Measurements from ENCODE around the gene EFCAB6. TPM values are rescaled to one million over a fixed set of nuclear protein-coding genes. Genes with fewer than 3 reads are reported as not detected.

EFCAB6 gene
- total and polyA plus RNA-seq, 2 donors (not counting 3 experiments of a cell fraction or from before 2014, with no cell fraction given) = 0.07 to 0.31 TPM

DNA sequence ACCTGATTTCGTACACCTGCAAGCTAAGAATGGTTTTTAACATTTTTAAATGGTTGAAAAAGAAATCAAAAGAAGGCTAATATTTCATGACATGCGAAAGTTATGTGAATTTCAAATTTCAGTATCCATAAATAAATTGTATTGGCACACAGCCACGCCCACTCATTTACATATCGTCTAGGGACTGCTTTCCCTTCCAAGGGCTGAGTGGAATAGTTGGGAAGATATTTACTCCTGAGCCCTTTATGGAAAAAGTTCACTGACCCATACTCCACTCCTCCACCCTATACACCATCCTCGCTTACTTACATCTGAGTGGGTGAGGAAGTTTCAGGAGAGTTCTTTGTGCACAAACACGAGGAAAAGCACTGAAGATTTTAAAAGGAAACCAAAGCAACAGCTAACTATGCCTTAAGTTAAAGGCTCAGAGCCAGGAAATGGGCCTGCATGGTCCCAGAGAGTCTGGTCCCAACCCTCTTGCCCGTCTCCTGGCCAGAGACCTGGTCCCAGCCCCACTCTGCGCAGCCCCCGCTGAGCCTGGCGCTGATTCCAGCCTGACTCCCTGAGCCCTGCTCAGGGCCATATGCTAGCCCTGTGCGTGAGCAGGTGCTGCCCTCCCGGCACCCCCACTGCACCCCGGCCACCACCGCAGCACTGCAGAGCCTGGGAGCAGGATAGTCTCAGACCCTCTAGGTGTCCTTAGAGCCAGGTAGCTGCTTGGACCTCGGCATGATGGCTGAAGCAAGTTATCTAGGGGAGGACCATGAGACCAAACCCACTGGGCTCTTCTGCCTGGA lies 69.8 kb downstream of the EFCAB6 start:
- dilution Hi-C loops (cut with MboI; ENCODE audit: extremely low pct_ligation_motif_present, low sequenced_read_pairs) (no loop called here), intact Hi-C loops (cut with micrococcal nuclease) (no loop called here)
- no peak for FAIRE-seq
- Histone ChIP-seq H3K4me2 (ENCODE audit: insufficient read depth, low read length) (no peak overlapping the region), H3K4me1 (ENCODE audit: control insufficient read depth, extremely low read depth, insufficient read depth, low read length) (no peaks in the 10 kb centered on the region), H3K9ac (replicated peaks; ENCODE audit: extremely low read depth, insufficient read depth, low read length) (no peak overlapping the region), H3K4me3 (replicated peaks in 1 of 3; ENCODE audit: insufficient read depth in 1 of 3, low read depth in 1 of 3, low read length in 3 of 3) (no peak overlapping the region), H2AFZ (ENCODE audit: low read depth, low read length) (no peak overlapping the region), H3K27me3 (ENCODE audit: control insufficient read depth in 2 of 2, insufficient read depth in 2 of 2, low read length in 2 of 2) (no peaks in the 10 kb centered on the region), H4K20me1 (replicated peaks; ENCODE audit: control insufficient read depth, extremely low read depth, insufficient read depth, low read length) (no peaks in the 10 kb centered on the region), H3K9me3 (replicated peaks; ENCODE audit: control insufficient read depth, insufficient read depth, low read length) (no peaks in the 10 kb centered on the region), H3K27ac (ENCODE audit: insufficient read depth, low read depth, low read length) (no peak overlapping the region), H3K79me2 (ENCODE audit: control insufficient read depth, insufficient read depth, low read length) (no peaks in the 10 kb centered on the region), H3K36me3 (ENCODE audit: control insufficient read depth in 2 of 2, extremely low read depth in 1 of 2, insufficient read depth in 2 of 2, low read length in 2 of 2) (no peaks in the 10 kb centered on the region), H3K9me1 (replicated peaks; ENCODE audit: control insufficient read depth, extremely low read depth, insufficient read depth, low read length) (no peaks in the 10 kb centered on the region)
- BruUV-seq (replicated peaks) = no TSS peak
- TF ChIP-seq POLR2A (IDR thresholded peaks at IDR 0.05; ENCODE audit: low read depth, low read length) (no peak), POLR2AphosphoS5 (IDR thresholded peaks at IDR 0.05; ENCODE audit: insufficient read depth, low read depth, low read length) (no peak), EZH2 (IDR thresholded peaks at IDR 0.05; ENCODE audit: borderline replicate concordance, low read depth, low read length, severe bottlenecking) (no peak)
- POLR2A ChIA-PET = no interaction called here
- CTCF ChIA-PET = no interaction called here
- DNase-seq (ENCODE audit: low read depth, low spot score) = no peak

DNA sequence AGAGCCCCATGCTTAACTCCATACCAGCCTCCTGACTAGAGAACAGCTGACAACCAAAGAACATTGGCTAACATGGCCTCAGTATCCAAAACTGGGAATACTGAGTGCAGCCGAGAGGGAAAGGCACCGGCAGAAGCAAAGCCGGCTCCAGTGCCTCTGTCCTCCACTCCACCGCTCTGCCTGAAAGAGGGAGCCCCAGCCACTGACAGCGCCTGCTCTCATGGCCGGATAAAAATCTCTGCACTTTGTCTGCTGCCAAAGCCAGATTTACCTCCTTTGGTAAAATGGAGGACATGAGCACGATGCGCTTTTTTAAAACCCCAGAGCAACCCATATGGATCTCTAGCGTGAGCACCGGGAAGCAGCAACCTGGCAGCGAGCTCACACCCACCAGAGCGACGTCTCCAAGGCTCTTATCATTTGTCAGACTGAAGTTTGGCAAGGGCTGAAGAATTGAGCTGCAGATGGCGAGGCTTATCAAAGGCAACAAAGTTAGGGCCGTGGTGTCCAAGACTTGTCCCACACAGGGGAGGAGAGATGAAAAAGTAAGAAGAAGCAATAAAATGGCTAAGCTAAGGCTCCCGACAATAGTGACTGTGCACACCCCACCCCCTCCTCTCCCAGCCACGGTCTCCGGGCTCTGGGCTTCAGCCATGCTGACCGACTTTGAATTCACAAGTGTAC lies 71.4 kb downstream of the EFCAB6 start:
- H3K27ac ChIP-seq (ENCODE audit: insufficient read depth, low read depth, low read length) = no peak overlapping the region
- H3K4me2 ChIP-seq (ENCODE audit: insufficient read depth, low read length) = no peak overlapping the region
- no peak overlapping the region for H3K4me3 ChIP-seq (replicated peaks in 1 of 3; ENCODE audit: insufficient read depth in 1 of 3, low read depth in 1 of 3, low read length in 3 of 3)
- BruUV-seq (replicated peaks) = no TSS peak
- FAIRE-seq = no peak
- ChIA-PET CTCF (no interaction called here), POLR2A (no interaction called here)
- no peaks in the 10 kb centered on the region for H4K20me1 ChIP-seq (replicated peaks; ENCODE audit: control insufficient read depth, extremely low read depth, insufficient read depth, low read length)
- no peak overlapping the region for H2AFZ ChIP-seq (ENCODE audit: low read depth, low read length)
- H3K4me1 ChIP-seq (ENCODE audit: control insufficient read depth, extremely low read depth, insufficient read depth, low read length) = no peaks in the 10 kb centered on the region
- H3K27me3 ChIP-seq (ENCODE audit: control insufficient read depth in 2 of 2, insufficient read depth in 2 of 2, low read length in 2 of 2) = no peaks in the 10 kb centered on the region
- intact Hi-C loops (cut with micrococcal nuclease) = no loop called here
- no peaks in the 10 kb centered on the region for H3K9me1 ChIP-seq (replicated peaks; ENCODE audit: control insufficient read depth, extremely low read depth, insufficient read depth, low read length)
- no peaks in the 10 kb centered on the region for H3K9me3 ChIP-seq (replicated peaks; ENCODE audit: control insufficient read depth, insufficient read depth, low read length)
- H3K36me3 ChIP-seq (ENCODE audit: control insufficient read depth in 2 of 2, extremely low read depth in 1 of 2, insufficient read depth in 2 of 2, low read length in 2 of 2) = no peaks in the 10 kb centered on the region
- H3K79me2 ChIP-seq (ENCODE audit: control insufficient read depth, insufficient read depth, low read length) = no peaks in the 10 kb centered on the region
- DNase-seq (ENCODE audit: low read depth, low spot score) = no peak
- dilution Hi-C loops (cut with MboI; ENCODE audit: extremely low pct_ligation_motif_present, low sequenced_read_pairs) = no loop called here
- TF ChIP-seq JUN (IDR thresholded peaks at IDR 0.05; ENCODE audit: borderline replicate concordance, insufficient read depth, insufficient read length, low read depth) (no peak), MAX (IDR thresholded peaks at IDR 0.05; ENCODE audit: insufficient read depth, insufficient read length) (no peak), GATA2 (IDR thresholded peaks at IDR 0.05; ENCODE audit: insufficient read depth, insufficient read length, low read depth, low read length) (no peak), POLR2A (IDR thresholded peaks at IDR 0.05; ENCODE audit: low read depth, low read length) (no peak), POLR2AphosphoS5 (IDR thresholded peaks at IDR 0.05; ENCODE audit: insufficient read depth, low read depth, low read length) (no peak), FOS (IDR thresholded peaks at IDR 0.05; ENCODE audit: borderline replicate concordance, insufficient read depth, low read length) (no peak), EZH2 (IDR thresholded peaks at IDR 0.05; ENCODE audit: borderline replicate concordance, low read depth, low read length, severe bottlenecking) (no peak), MYC (IDR thresholded peaks at IDR 0.05; ENCODE audit: low read depth, low read length) (no peak)
- TF ChIP-seq, protein P1, sequence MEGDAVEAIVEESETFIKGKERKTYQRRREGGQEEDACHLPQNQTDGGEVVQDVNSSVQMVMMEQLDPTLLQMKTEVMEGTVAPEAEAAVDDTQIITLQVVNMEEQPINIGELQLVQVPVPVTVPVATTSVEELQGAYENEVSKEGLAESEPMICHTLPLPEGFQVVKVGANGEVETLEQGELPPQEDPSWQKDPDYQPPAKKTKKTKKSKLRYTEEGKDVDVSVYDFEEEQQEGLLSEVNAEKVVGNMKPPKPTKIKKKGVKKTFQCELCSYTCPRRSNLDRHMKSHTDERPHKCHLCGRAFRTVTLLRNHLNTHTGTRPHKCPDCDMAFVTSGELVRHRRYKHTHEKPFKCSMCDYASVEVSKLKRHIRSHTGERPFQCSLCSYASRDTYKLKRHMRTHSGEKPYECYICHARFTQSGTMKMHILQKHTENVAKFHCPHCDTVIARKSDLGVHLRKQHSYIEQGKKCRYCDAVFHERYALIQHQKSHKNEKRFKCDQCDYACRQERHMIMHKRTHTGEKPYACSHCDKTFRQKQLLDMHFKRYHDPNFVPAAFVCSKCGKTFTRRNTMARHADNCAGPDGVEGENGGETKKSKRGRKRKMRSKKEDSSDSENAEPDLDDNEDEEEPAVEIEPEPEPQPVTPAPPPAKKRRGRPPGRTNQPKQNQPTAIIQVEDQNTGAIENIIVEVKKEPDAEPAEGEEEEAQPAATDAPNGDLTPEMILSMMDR (IDR thresholded peaks at IDR 0.05; ENCODE audit: extremely low read depth in 1 of 2, insufficient read depth in 1 of 2, low read depth in 1 of 2, low read length in 2 of 2) = no peak
- no peak overlapping the region for H3K9ac ChIP-seq (replicated peaks; ENCODE audit: extremely low read depth, insufficient read depth, low read length)

All from endothelial cell of umbilical vein (primary cell).